Right kidney (tissue), 1 donor: ENCODE data around the gene NOTCH1.
A peak's percentile ranks its signal among the peaks of the same experiment; 100 is the strongest.

Source experiments
- DNase-seq: peaks from one replicate; pipeline ENCODE4 v3.0.0-alpha.2; 2016

NOTCH1 gene

GRCh38 chr9:136531904-136532798, 13.7 kb downstream of the NOTCH1 start:
- no peak for DNase-seq

- DNase-seq: peak; percentile 56
Measured at GRCh38 chr9:136531186-136531903, 14.5 kb downstream of the NOTCH1 start.

GRCh38 chr9:136530461-136531089, 15.3 kb downstream of the NOTCH1 start:
- peak; percentile 44 for DNase-seq

- DNase-seq: no peak
Measured at GRCh38 chr9:136529516-136530460, 16.1 kb downstream of the NOTCH1 start.

- no peak for DNase-seq
Measured at GRCh38 chr9:136528716-136529341, 17.0 kb downstream of the NOTCH1 start.

- no peak for DNase-seq
Measured at GRCh38 chr9:136527721-136528710, 17.8 kb downstream of the NOTCH1 start.

GRCh38 chr9:136527131-136527530, 18.7 kb downstream of the NOTCH1 start:
- no peak for DNase-seq

GRCh38 chr9:136526625-136527066, 19.2 kb downstream of the NOTCH1 start:
- peak; percentile 74 for DNase-seq

- DNase-seq: peak; percentile 72
Measured at GRCh38 chr9:136525841-136526499, 19.9 kb downstream of the NOTCH1 start.

- peak; percentile 59 for DNase-seq
Measured at GRCh38 chr9:136525207-136525606, 20.6 kb downstream of the NOTCH1 start.

GRCh38 chr9:136522314-136523237, 23.3 kb downstream of the NOTCH1 start:
- no peak for DNase-seq

- no peak for DNase-seq
Measured at GRCh38 chr9:136521537-136521936, 24.3 kb downstream of the NOTCH1 start.

- peak; percentile 66 for DNase-seq
Measured at GRCh38 chr9:136520053-136520540, 25.8 kb downstream of the NOTCH1 start.

GRCh38 chr9:136519263-136520052, 26.4 kb downstream of the NOTCH1 start:
- DNase-seq: peak; percentile 48

GRCh38 chr9:136518623-136519022, 27.2 kb downstream of the NOTCH1 start:
- no peak for DNase-seq

- no peak for DNase-seq
Measured at GRCh38 chr9:136517950-136518349, 27.9 kb downstream of the NOTCH1 start.
